ENCODE measurements around the gene MS4A13.

GRCh38 chr11:60561254-60561653 is 46.1 kb downstream of the MS4A13 start:
- TF ChIP-seq TAF1 (IDR thresholded peaks at IDR 0.05; ENCODE audit: borderline replicate concordance, insufficient read depth, low read length) (no peak), FOXP2 (optimal IDR thresholded peaks at IDR 0.05; ENCODE audit: borderline replicate concordance, extremely low read depth, extremely low read length, insufficient read depth) (no peak)

All from PFSK-1 (cell line).